GM18498 (cell line): Measurements from ENCODE around the gene L2HGDH.

Source experiments
- ATAC-seq: cut with Tn5 transposase; IDR thresholded peaks from one replicate; pipeline ENCODE4 v1.9.1; 2021; ENCODE audit warnings: mild to moderate bottlenecking, moderate library complexity; ENCODE audit not compliant: unreplicated experiment

L2HGDH gene

GRCh38 chr14:50231475-50232275 lies 80.4 kb downstream of the L2HGDH start, which contains the start of gene SOS2:
Gene SOS2, minus strand, starts transcription at chr14:50231578. Its CDS starts 295 bp downstream, at chr14:50231283.
- peak; percentile 91 for ATAC-seq

- ATAC-seq = peak; percentile 43
Observed at GRCh38 chr14:50230701-50231474, 81.1 kb downstream of the L2HGDH start.

DNA sequence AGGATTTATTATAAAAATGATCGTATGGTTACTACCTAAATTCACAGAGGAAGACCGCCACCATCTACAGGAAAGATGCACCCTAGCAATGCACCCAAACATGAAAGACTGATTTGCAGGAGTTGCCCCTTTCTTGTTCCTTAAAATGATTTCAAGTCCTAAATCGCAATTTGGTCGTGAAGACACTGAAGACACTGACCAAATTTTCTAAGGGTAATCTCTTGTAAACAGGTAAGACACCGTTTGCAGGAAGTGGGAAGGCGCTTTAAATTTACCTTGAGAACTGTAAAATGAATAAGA lies 81.7 kb downstream of the L2HGDH start:
- ATAC-seq = no peak

DNA sequence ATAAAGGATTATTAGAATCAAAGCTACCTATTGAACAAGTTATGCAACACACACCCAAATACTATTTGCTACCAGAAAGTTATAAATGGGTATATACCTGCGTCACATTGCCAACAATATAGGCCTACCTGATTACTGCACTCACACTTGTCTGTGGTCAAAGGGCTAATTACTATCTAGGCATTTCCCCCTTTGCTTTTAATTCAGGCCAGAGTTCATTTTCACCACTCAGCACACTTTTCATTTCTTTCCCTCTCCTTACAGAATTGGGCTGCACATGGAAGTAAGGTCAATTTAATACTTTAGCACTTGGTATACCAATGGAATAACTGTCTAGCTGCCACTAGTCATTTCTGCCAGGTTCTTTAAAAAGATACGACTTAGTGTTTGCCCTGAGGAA lies 82.3 kb downstream of the L2HGDH start:
- ATAC-seq = no peak

DNA sequence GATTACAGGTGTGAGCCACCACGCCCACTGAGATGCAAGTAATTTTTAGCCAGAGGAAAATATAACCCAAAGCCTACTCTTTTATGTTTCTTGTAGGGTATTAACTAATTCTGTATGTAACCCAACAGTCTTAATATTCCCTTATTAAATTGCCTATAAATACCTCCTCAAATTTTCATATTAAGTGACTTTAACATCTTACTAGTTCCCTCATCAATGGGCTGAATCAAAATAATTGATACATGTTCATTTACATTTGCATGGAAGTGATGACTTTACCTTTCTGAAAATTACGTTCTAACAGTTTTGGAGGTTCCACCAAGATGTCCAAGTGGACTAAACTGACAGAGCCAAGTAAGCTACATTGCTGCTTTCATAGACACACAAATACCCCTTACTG lies 83.7 kb downstream of the L2HGDH start:
- ATAC-seq = no peak

- no peak for ATAC-seq
Observed at GRCh38 chr14:50225974-50226297, 86.1 kb downstream of the L2HGDH start.

GRCh38 chr14:50225067-50225973 lies 86.7 kb downstream of the L2HGDH start:
- ATAC-seq = no peak

DNA sequence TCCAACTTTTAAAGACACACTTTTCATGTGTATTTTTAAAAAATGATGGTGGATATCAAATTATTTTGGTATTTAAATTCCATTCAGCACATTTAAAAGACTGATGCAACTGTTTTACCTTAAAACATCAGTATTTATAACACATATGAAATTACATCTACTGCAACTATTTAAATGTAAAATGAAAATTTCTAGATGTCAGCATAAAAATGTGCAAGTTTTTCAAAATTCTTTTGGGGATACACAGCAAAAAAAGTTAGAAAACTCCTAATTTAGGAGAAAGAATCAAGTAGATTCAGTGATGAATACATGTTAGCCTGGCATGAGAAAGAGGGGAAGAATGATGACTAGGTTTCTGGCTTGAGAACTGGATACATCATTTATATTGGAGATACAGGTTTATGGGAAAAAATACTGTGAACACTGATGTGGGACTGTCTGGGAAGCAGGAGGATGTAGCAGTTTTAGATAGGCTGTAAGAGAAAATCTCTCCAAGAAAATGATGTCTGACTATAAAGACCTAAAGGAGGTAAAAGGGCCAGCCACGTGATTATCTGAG lies 89.9 kb downstream of the L2HGDH start:
- no peak for ATAC-seq

DNA sequence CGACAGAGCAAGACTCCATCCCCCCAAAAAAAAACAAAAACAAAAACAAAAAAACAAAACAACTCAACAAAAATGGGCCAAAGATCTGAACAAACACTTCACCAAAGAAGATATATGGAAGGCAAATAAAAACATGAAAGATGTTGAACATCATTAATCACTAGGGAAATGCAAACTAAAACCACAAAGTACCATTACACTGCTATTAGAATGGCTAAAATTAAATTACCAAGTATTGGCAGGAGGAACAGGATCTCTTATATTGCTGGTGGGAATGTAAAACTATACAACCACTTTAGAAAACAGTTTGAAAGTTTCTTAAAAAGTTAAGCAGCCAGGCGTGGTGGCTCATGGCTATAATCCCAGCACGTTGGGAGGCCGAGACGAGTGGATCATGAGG lies 93.5 kb downstream of the L2HGDH start:
- ATAC-seq = no peak

- ATAC-seq = no peak
Observed at GRCh38 chr14:50215416-50215815, 96.6 kb downstream of the L2HGDH start.

GRCh38 chr14:50213795-50214194 lies 98.2 kb downstream of the L2HGDH start:
- no peak for ATAC-seq

DNA sequence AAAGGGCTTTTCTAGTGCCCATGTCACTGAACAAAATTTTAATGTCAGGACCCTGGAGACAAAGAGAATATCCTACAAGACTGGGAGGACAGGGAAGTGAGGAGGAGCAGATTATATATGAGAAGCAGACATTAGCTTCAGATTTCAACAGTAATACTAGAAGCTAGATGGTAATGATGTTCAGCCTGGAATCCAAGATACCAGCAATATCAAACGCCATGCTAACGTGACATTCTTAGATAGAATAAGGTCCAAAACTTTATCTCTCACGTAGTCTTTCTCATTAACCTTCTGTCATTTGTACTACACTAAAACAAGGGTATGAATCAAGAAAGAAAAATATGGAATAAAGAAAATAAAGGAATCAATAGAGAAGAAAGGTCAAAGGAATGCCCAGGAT lies 99.3 kb downstream of the L2HGDH start:
- no peak for ATAC-seq

DNA sequence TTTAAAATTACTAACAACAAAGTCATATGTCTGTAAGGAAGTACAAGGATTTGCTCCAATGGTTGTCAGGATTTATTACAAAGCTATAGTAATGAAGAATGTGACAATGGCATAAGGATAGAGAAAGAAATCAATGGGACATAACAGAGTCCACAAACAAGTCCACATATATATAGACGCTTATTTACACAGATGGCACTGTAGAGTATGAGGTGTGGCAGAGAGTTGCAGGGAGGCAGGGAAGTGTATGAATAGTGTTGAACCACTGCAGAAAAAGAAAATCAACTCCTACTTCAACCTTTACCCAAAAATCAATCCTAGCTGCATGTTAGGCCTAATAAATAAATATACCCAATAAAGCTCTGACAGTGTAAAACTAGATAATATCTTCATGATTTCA lies 102.0 kb downstream of the L2HGDH start:
- ATAC-seq = no peak

- no peak for ATAC-seq
Observed at GRCh38 chr14:50198499-50198898, 113.5 kb downstream of the L2HGDH start.

DNA sequence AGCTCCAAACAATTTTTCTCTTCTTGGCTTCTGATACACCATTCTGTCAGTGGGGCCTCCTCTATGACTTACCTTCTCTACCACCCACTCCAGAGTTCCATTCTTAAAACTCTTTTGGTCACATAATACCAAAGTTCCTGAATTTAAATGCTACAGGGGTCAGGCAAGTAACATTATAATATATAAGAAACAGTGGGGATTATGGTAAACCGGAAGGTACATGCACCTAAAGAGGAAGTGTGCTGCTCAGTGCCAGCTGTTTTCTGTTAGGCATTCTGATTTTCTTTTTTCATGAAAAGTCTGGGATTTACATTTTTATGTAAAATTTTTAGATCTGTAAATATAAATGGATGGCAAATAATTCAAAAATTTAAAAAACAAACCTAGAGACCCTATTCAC lies 120.5 kb downstream of the L2HGDH start:
- ATAC-seq = no peak
